ENCODE data around the gene PNPO. TPM values are rescaled to one million over a fixed set of nuclear protein-coding genes. Genes with fewer than 3 reads are reported as not detected.

The PNPO gene
- total and polyA plus RNA-seq, 4 donors, result 27.8 to 102 (median 51.3) TPM

DNA sequence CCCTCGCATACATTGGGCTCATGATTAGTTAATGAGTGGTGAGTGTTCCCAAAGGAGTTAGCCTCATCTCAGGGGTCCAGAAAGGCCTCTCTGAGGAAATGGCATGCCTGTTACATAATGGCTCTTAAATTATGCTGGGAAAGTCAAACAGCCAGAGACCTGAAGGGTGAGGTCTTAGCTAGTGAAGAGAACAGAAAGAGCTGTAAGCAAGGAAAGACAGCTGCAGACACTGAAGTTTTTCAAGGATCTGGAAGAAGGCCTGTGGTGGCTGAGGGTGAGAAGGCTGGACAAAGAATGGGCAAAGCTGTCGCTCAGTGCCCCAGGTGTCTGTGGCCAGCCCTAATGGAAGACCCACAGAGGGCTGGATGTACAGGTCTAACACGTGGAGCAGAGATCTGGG, 34.9 kb upstream of the PNPO start (continued):
- TF ChIP-seq, protein P1, sequence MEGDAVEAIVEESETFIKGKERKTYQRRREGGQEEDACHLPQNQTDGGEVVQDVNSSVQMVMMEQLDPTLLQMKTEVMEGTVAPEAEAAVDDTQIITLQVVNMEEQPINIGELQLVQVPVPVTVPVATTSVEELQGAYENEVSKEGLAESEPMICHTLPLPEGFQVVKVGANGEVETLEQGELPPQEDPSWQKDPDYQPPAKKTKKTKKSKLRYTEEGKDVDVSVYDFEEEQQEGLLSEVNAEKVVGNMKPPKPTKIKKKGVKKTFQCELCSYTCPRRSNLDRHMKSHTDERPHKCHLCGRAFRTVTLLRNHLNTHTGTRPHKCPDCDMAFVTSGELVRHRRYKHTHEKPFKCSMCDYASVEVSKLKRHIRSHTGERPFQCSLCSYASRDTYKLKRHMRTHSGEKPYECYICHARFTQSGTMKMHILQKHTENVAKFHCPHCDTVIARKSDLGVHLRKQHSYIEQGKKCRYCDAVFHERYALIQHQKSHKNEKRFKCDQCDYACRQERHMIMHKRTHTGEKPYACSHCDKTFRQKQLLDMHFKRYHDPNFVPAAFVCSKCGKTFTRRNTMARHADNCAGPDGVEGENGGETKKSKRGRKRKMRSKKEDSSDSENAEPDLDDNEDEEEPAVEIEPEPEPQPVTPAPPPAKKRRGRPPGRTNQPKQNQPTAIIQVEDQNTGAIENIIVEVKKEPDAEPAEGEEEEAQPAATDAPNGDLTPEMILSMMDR (IDR thresholded peaks at IDR 0.05; ENCODE audit: low read depth, low read length, missing input control), result no peak

DNA sequence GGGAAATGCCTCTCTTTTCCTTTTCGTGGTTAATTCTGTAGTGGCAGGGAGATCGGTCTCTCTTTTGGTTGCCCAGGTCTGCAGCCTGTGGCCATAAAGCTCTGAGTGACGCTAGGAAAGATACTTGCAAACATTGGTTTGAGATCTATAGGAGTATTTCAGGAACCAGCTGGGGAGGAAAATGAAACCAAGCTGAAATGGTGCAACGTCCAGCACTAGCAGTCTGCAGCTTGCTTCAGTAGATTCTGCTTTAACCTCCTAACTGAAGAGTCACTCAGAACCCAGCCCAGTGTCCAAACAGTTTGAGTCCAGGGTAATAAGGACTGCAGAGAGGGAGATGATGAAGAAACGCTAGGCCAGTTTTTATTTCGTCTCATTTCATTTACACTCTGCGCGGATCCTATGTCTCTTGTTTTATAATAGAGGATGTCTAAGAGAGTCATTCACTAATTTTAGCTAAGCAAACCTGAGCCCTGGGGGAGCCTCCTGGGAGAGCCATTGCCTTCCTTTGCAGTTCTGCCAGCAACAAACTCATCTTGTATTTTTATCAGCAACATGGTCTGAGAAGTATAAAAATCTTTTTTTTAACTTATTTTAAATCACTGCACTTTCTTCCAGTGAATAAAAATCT, 33.3 kb upstream of the PNPO start:
- 76% methylated on average over 8 of the region's 8 CpGs for WGBS
- no peaks in the 10 kb centered on the region for H3K36me3 ChIP-seq (ENCODE audit: control insufficient read depth in 4 of 4, insufficient read depth in 3 of 4, low read depth in 1 of 4, low read length in 3 of 4)
- H3K4me1 ChIP-seq (ENCODE audit: control insufficient read depth in 4 of 4, insufficient read depth in 4 of 4, low read length in 3 of 4), result peaks cover 2 to 9% (median 3%) of the 10 kb centered on the region in 4 donors
- H3K27me3 ChIP-seq (ENCODE audit: control insufficient read depth in 4 of 4, insufficient read depth in 4 of 4, low read length in 3 of 4), result no peaks in the 10 kb centered on the region
- H3K4me3 ChIP-seq (ENCODE audit: low read depth in 1 of 3, low read length in 3 of 3), result no peak overlapping the region
- H3K9me3 ChIP-seq (ENCODE audit: control insufficient read depth in 4 of 4, low read length in 3 of 4), result no peaks in the 10 kb centered on the region
- no peak overlapping the region for H3K27ac ChIP-seq (ENCODE audit: low read depth in 1 of 2, low read length in 2 of 2)
- DNase-seq (ENCODE audit: low spot score), result no peak
- TF ChIP-seq JUND (IDR thresholded peaks at IDR 0.05), result no peak
- no peak for TF ChIP-seq HNF4A (conservative IDR thresholded peaks at IDR 0.05)
- TF ChIP-seq, protein P1 (IDR thresholded peaks at IDR 0.05; ENCODE audit: low read depth, low read length, missing input control), result no peak
- TF ChIP-seq, protein P2, sequence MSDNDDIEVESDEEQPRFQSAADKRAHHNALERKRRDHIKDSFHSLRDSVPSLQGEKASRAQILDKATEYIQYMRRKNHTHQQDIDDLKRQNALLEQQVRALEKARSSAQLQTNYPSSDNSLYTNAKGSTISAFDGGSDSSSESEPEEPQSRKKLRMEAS (IDR thresholded peaks at IDR 0.05), result no peak
- TF ChIP-seq FOXA1 (IDR thresholded peaks at IDR 0.05), result no peak
- no peak for TF ChIP-seq TAF1 (conservative IDR thresholded peaks at IDR 0.05)
- no peak for TF ChIP-seq YY1 (IDR thresholded peaks at IDR 0.05)
- TF ChIP-seq, protein P3, sequence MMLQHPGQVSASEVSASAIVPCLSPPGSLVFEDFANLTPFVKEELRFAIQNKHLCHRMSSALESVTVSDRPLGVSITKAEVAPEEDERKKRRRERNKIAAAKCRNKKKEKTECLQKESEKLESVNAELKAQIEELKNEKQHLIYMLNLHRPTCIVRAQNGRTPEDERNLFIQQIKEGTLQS (IDR thresholded peaks at IDR 0.05), result no peak
- TF ChIP-seq GABPA (IDR thresholded peaks at IDR 0.05 in 1 of 2, conservative IDR thresholded peaks at IDR 0.05 in 1 of 2), result no peak
- TF ChIP-seq NR2F2 (IDR thresholded peaks at IDR 0.05), result no peak
- no peak for TF ChIP-seq SP1 (IDR thresholded peaks at IDR 0.05)
- no peak for TF ChIP-seq RXRA (IDR thresholded peaks at IDR 0.05)
- TF ChIP-seq EGR1 (IDR thresholded peaks at IDR 0.05; ENCODE audit: low read depth in 2 of 2), result no peak
- TF ChIP-seq RAD21 (IDR thresholded peaks at IDR 0.05), result no peak
- no peak for TF ChIP-seq FOXA2 (IDR thresholded peaks at IDR 0.05)
- TF ChIP-seq, protein P4, sequence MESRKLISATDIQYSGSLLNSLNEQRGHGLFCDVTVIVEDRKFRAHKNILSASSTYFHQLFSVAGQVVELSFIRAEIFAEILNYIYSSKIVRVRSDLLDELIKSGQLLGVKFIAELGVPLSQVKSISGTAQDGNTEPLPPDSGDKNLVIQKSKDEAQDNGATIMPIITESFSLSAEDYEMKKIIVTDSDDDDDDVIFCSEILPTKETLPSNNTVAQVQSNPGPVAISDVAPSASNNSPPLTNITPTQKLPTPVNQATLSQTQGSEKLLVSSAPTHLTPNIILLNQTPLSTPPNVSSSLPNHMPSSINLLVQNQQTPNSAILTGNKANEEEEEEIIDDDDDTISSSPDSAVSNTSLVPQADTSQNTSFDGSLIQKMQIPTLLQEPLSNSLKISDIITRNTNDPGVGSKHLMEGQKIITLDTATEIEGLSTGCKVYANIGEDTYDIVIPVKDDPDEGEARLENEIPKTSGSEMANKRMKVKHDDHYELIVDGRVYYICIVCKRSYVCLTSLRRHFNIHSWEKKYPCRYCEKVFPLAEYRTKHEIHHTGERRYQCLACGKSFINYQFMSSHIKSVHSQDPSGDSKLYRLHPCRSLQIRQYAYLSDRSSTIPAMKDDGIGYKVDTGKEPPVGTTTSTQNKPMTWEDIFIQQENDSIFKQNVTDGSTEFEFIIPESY (IDR thresholded peaks at IDR 0.05), result no peak
- H3K9ac ChIP-seq (ENCODE audit: low read depth in 1 of 2, low read length in 2 of 2), result no peak overlapping the region
